HL-60/S4 treated with phorbol 12-myristate 13-acetate at 8.2 ng/mL for 4 days and 3 days (cell line): ENCODE measurements around the gene CHD1L.
"Not testable (repeated sequence)": the region's sequence is repeated elsewhere in the genome, so short reads cannot be mapped to it uniquely, and the experiment has no call there.

Source experiments
- in situ Hi-C: fragments of 300-500 bp; cut with MboI; formaldehyde crosslinking; loops from 2 replicates; pipeline ENCODE4 v1.15.0; 2022; ENCODE audit warnings: low sequenced_read_pairs

CHD1L gene

GRCh38 chr1:147264158-147264768, 21.8 kb downstream of the CHD1L start:
- in situ Hi-C loops, result no loop called here

DNA sequence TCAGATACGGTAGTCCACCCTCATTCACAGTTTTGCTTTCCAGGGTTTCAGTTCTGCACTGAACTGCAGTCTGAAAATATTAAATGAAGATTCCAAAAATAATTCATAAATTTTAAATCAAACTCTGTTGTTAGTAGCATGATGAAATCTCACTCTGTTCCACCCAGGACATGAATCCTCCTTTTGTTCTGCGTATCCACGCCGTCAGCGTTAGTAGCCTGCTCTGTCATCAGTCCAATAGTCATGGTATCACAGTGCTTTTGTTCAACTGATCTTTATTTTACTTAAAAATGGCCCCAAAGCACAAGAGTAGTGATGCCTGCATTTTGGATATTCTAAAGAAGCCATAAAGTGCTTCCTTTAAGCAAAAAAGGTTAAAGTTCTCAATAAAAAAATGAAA, 23.9 kb downstream of the CHD1L start:
- in situ Hi-C loops, result no loop called here

DNA sequence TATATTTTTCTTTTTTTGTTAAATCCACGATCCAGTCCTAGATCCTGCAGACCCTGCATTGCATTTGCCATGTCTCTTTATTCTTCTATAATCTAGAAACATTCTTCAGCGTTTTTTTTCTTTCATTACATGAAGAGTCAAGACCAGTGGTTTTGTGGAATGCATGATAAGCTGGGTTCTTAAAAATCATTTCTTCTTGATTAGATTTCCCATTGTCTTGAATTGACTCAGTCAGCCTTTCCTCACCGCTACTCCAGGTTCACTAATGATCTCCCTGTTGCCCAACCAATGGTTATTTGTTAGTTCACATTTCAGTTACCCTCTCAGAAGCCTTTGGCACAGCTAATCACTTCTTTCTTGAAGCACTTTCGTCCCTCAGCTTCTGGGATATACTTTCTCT, 25.2 kb downstream of the CHD1L start:
- in situ Hi-C loops, result no loop called here

GRCh38 chr1:147270721-147271120, 28.2 kb downstream of the CHD1L start:
- in situ Hi-C loops, result no loop called here

DNA sequence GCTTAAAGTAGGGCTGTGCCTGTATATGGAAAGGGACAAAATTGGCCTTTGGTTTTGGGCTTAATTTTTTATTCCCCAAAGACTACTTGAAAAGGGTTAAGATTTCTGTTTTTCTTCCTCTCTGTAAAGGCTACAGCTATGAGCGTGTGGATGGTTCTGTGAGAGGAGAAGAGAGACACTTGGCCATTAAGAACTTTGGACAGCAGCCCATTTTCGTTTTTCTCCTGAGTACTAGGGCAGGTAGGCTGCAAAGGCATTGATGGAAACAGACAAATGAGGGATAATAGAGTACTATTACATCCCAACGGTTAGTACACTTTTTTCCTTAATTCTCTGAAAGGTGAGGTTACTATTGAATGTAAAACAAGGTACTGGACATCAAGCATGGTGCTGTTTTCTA, 29.6 kb downstream of the CHD1L start:
- in situ Hi-C loops, result no loop called here

DNA sequence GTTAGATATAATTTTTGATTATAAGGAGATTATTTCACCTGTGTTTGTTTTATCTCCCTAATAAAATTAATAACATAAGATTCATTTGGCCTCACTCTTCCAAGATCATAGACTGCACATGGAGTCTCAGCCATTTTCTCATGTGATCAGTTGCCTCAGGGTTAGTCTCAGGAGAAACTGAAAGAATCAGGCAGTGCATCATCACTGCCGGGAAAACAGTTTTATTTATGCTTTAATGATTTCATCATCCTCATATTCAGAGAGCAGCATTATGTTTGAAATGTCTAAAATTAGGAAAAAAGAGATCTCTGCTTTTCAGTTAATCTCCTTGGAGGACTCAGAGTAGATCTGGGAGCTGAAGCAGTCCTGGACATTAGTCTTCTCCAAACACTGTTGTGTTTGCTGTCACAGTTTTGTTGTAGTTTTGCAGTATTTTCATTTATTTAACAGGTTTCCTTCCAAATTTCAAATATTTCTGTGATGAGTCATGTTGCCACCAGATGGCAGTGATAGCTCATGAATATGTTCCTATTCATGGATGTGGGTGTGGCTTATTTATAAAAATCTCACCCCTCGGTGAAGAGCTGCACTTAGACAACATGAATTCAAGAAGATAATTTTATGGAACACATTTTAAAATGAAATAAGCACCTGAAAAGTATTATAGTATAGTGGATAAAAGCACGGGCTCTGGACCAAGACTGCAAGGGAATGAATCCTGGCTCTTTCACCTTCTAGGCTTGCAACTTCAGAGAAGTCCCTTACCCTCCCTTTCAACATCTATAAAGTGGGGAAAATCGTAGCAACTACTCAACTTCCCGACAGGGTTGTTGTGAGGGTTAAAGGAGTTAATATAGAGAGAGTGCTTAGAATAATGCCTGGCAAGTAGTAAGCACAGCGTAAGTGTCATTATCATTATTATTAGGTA, 31.2 kb downstream of the CHD1L start:
- in situ Hi-C loops, result no loop called here

GRCh38 chr1:147281950-147282349, 39.5 kb downstream of the CHD1L start:
- in situ Hi-C loops, result no loop called here

DNA sequence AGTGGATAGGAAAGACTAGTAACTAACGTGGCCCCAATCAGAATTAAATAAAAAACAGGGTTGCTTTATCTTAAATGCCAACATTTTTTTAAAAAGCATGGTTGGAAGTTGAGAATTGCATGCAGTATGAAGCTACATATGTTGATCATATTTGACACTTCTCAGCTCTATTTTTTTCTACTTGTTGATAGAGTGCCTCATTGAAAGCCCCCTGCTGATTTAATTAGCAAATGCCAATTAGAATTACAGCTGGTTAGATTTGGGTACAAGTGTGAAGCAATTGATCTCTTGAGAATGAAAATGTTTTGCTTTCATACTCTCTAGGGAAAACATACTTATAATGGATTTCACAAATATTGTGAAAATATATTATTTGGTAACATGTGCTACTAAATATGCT, 40.5 kb downstream of the CHD1L start:
- in situ Hi-C loops, result no loop called here

DNA sequence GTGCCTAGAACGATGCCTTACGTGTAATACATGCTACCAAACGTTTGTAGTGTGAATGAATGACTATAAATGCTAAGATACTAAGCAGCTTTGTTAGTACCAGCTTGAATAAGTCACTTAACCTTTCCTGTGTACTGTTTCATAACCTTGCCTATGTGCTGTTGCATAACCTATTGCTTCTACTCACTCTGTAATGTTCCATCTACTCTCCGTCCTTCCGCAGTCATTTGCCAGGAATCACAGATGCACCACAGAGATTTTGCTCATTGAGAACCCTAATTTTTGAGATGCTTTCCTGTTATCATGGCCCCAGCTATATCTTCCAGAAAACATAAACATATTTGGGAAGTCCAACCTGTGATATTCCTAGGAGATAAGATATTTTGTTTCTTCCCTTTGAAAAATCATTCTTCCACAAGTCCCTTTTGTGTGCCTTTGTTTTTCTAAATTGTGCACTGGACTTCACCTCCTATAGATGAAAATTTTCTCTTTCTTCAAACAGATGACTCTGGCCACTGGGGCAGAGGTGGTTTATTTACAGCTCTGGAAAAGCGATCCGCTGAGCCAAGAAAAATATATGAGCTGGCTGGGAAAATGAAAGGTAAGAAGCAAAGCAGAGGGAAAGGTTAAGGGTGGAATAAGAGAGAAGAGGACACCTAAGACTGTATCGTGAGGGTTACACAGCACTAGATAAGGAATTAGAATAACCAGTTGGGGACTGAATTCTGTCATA, 44.8 kb downstream of the CHD1L start:
- in situ Hi-C loops, result no loop called here

DNA sequence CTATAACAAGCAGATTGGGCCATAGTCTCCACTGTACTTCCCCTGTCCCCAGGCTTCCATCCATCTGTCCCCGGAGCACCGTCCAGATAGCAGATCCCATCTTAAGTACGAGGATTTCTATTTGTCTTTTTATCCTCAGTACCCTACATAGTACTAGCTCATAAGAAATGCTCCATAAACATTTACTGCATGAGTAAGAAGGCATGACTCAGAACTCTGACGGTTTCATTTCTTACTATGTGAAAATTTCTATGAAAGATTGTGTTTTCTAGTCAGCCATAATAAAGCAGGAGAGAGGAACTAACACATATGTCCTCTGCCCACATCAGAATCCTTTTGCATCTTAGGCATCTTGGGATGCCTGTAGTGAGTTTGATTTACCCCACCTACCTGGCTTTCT, 49.5 kb downstream of the CHD1L start:
- in situ Hi-C loops, result no loop called here

- in situ Hi-C loops, result no loop called here
These were observed 50.3 kb downstream of the CHD1L start for GRCh38 chr1:147292631-147293251.

- in situ Hi-C loops, result no loop called here
These were observed 55.0 kb downstream of the CHD1L start for GRCh38 chr1:147297438-147297837.

DNA sequence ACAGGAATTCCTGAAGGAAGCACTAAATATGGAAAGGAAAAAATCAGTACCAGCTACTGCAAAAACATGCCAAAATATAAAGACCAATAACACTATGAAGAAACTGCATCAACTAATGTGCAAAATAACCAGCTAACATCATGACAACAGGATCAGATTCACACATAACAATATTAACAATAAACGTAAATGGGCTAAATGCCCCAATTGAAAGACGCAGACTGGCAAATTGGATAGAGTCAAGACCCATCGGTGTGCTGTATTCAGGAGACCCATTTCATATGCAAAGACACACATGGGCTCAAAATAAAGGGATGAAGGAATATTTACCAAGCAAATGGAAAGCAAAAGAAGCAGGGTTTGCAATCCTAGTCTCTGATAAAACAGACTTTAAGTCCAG, 63.3 kb downstream of the CHD1L start:
- in situ Hi-C loops, result not testable (repeated sequence)

GRCh38 chr1:147316968-147317367, 74.5 kb downstream of the CHD1L start:
- in situ Hi-C loops, result no loop called here

DNA sequence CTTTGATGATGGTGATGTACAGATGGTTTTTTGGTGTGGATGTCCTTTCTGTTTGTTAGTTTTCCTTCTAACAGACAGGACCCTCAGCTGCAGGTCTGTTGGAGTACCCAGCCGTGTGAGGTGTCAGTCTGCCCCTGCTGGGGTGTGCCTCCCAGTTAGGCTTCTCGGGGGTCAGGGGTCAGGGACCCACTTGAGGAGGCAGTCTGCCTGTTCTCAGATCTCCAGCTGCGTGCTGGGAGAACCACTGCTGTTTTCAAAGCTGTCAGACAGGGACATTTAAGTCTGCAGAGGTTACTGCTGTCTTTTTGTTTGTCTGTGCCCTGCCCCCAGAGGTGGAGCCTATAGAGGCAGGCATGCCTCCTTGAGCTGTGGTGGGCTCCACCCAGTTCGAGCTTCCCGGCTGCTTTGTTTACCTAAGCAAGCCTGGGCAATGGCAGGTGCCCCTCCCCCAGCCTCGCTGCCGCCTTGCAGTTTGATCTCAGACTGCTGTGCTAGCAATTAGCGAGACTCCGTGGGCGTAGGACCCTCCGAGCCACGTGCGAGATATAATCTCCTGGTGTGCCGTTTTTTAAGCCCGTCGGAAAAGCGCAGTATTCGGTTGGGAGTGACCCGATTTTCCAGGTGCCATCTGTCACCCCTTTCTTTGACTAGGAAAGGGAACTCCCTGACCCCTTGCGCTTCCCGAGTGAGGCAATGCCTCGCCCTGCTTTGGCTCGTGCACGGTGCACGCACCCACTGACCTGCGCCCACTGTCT, 84.6 kb downstream of the CHD1L start:
- in situ Hi-C loops, result not testable (repeated sequence)

DNA sequence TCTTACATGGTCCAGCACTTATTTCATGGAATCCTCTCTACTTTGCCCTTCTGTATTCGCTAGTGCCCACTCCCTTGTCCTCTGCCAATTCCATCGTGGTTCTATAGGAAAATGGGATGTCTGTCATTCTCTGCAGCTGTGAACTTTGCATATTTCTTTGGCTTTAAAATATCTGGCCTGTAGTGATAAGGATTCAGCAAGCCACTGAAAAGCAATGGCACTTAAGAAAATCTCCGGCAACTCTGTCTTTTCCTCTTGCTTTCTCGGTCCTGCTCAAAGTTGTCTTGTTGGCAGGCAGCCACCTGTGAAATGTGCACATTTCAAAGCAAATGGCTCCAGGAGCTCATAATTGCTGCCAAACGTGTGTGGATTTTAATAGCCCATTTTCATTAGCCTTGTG, 91.8 kb downstream of the CHD1L start:
- in situ Hi-C loops, result no loop called here

GRCh38 chr1:147336291-147336690, 93.8 kb downstream of the CHD1L start:
- in situ Hi-C loops, result no loop called here

DNA sequence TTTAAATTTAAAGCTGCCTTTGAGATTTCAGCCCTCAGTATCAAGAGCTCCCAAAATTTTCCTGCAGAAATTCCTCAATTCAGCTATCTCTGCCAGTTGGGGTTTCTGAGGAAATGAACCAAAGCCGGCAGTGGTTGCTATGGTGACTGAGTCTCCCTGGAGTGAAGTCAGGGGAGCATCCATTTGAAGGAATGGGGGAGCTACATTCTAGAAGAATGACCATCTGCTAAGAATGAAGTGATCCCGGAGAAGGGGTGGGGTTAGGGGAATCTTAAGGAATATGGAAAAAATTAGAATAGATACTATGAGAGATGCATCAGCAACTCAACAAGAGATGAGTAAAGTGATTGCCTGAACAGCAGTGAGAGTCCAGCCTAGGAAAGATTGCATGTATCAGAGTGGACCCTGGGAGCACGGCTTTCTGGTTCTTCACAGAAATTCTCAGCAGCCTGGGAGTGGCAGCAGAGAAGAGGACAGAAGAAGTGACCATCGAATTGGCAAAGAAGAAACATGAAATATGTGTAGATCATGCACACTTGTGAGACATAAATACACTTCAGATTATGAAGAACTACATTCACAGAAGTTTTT, 94.7 kb downstream of the CHD1L start:
- in situ Hi-C loops, result no loop called here

DNA sequence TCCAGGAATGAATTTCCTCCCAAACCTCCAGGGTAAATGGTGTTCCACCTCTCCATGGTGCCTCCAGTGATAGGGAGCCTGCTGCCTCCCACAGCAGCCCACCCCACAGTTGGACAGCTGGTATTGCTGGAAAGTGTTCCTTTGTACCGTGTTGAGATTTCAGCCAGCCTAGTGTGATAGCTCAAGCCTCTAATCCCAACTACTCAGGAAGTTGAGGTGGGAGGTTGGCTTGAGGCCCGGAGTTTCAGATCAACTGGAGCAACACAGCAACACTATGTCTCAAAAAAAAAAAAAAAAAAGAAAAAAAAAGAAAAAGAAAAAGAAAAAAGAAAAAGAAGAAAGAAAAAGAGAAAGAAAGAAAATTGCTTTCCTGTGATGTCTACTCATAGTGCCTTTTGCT, 96.1 kb downstream of the CHD1L start:
- in situ Hi-C loops, result no loop called here

- in situ Hi-C loops, result no loop called here
These were observed 98.8 kb downstream of the CHD1L start for GRCh38 chr1:147341246-147341645.
